Jurkat, Clone E6-1 (cell line): ENCODE measurements around the gene CNR2.
"Not testable (repeated sequence)": the region's sequence is repeated elsewhere in the genome, so short reads cannot be mapped to it uniquely, and the experiment has no call there.

ENCODE experiments used
- DNase-seq: peaks from one replicate; pipeline ENCODE4 v3.0.0-alpha.2; 2011; ENCODE audit warnings: low read depth, low spot score
- H3K4me3 ChIP-seq: 2 replicates; pipeline ENCODE4 v1.5.1; 2011; ENCODE audit warnings: mild to moderate bottlenecking, low read length, control low read depth, moderate library complexity

CNR2 gene

GRCh38 chr1:23851406-23851805 is 61.8 kb downstream of the CNR2 start:
- H3K4me3 ChIP-seq, DNase-seq: not testable (repeated sequence)

GRCh38 chr1:23848673-23849616 is 64.2 kb downstream of the CNR2 start:
- no peak overlapping the region for H3K4me3 ChIP-seq
- DNase-seq: no peak

- DNase-seq, H3K4me3 ChIP-seq: not testable (repeated sequence)
These were observed 65.6 kb downstream of the CNR2 start for GRCh38 chr1:23847482-23848095.

- DNase-seq: no peak
- no peak overlapping the region for H3K4me3 ChIP-seq
These were observed 68.0 kb downstream of the CNR2 start for GRCh38 chr1:23845163-23845562.

GRCh38 chr1:23843644-23844043 is 69.5 kb downstream of the CNR2 start:
- no peak overlapping the region for H3K4me3 ChIP-seq
- DNase-seq: no peak

GRCh38 chr1:23838401-23838866 is 74.7 kb downstream of the CNR2 start:
- H3K4me3 ChIP-seq: peak overlapping the region; percentile 39

GRCh38 chr1:23837908-23838307 is 75.3 kb downstream of the CNR2 start:
- DNase-seq: no peak
- peak overlapping the region; percentile 36 for H3K4me3 ChIP-seq

More at GRCh38 chr1:23838401-23838866, 74.7 kb downstream of the CNR2 start:
- peak; percentile 70 for DNase-seq

- H3K4me3 ChIP-seq: no peak overlapping the region
- no peak for DNase-seq
These were observed 77.1 kb downstream of the CNR2 start for GRCh38 chr1:23836037-23836436.

- not testable (repeated sequence) for DNase-seq, H3K4me3 ChIP-seq
These were observed 79.0 kb downstream of the CNR2 start for GRCh38 chr1:23834156-23834555.

GRCh38 chr1:23827717-23828116 is 85.4 kb downstream of the CNR2 start:
- no peak for DNase-seq
- no peak overlapping the region for H3K4me3 ChIP-seq

GRCh38 chr1:23826590-23826989 is 86.6 kb downstream of the CNR2 start:
- not testable (repeated sequence) for H3K4me3 ChIP-seq, DNase-seq

- peak overlapping the region; percentile 96 for H3K4me3 ChIP-seq
- DNase-seq: no peak
These were observed 87.2 kb downstream of the CNR2 start for GRCh38 chr1:23825762-23826522.

GRCh38 chr1:23825076-23825761 is 87.9 kb downstream of the CNR2 start, which contains the start of gene HMGCL:
Gene HMGCL, minus strand, starts transcription at chr1:23825429. Its CDS starts 14 bp downstream, at chr1:23825415.
- peak; percentile 75 for DNase-seq
- H3K4me3 ChIP-seq: peak within 1 kb of the TSS; percentile 96

- H3K4me3 ChIP-seq: peak overlapping the region; percentile 96
- no peak for DNase-seq
These were observed 88.5 kb downstream of the CNR2 start for GRCh38 chr1:23824711-23825075.

GRCh38 chr1:23823767-23824166 is 89.4 kb downstream of the CNR2 start:
- no peak overlapping the region for H3K4me3 ChIP-seq
- no peak for DNase-seq
